C4-2B (cell line): ENCODE data around the gene KIAA0825.

ENCODE experiments used
- ZFX ChIP-seq: fragments of 450-650 bp; IDR thresholded peaks from 2 replicates; pipeline ENCODE4 v1.6.1; 2017
- TF ChIP-seq, protein P1 (sequence below): fragments of 450-650 bp; conservative IDR thresholded peaks from 2 replicates; pipeline ENCODE4 v1.5.1; 2017; ENCODE audit warnings: mild to moderate bottlenecking

GRCh38 chr5:94103514-94104245 is 514.7 kb downstream of the KIAA0825 start:
- TF ChIP-seq, protein P1, sequence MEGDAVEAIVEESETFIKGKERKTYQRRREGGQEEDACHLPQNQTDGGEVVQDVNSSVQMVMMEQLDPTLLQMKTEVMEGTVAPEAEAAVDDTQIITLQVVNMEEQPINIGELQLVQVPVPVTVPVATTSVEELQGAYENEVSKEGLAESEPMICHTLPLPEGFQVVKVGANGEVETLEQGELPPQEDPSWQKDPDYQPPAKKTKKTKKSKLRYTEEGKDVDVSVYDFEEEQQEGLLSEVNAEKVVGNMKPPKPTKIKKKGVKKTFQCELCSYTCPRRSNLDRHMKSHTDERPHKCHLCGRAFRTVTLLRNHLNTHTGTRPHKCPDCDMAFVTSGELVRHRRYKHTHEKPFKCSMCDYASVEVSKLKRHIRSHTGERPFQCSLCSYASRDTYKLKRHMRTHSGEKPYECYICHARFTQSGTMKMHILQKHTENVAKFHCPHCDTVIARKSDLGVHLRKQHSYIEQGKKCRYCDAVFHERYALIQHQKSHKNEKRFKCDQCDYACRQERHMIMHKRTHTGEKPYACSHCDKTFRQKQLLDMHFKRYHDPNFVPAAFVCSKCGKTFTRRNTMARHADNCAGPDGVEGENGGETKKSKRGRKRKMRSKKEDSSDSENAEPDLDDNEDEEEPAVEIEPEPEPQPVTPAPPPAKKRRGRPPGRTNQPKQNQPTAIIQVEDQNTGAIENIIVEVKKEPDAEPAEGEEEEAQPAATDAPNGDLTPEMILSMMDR = no peak
- TF ChIP-seq ZFX = no peak
